Chondrocyte (in vitro differentiated cells): Measurements from ENCODE around the gene PTPRN2. TPM values are rescaled to one million over a fixed set of nuclear protein-coding genes. Genes with fewer than 3 reads are reported as not detected.

Experiments
- DNase-seq: peaks from one replicate; pipeline ENCODE4 v3.0.0; 2021; ENCODE audit warnings: mixed read lengths, low spot score
- H3K27ac Mint-ChIP-seq: one replicate; pipeline ENCODE4 v1.8.0; 2021; ENCODE audit warnings: mild to moderate bottlenecking, moderate library complexity, mixed read lengths; ENCODE audit not compliant: unreplicated experiment
- H3K27me3 Mint-ChIP-seq: 2 replicates; pipeline ENCODE4 v1.8.0; 2021; ENCODE audit warnings: low read depth, mixed read lengths
- H3K36me3 Mint-ChIP-seq: 2 replicates; pipeline ENCODE4 v1.8.0; 2021; ENCODE audit warnings: low read depth, mixed read lengths
- H3K4me1 Mint-ChIP-seq: 2 replicates; pipeline ENCODE4 v1.8.0; 2021; ENCODE audit warnings: low read depth, mild to moderate bottlenecking, mixed read lengths
- H3K4me3 Mint-ChIP-seq: one replicate; pipeline ENCODE4 v1.8.0; 2021; ENCODE audit warnings: mild to moderate bottlenecking, moderate library complexity, mixed read lengths; ENCODE audit not compliant: unreplicated experiment
- H3K9me3 Mint-ChIP-seq: 2 replicates; pipeline ENCODE4 v1.8.0; 2021; ENCODE audit warnings: low read depth, mixed read lengths
- CTCF ChIP-seq: fragments of 200-600 bp; sonication (generic); IDR thresholded peaks from 2 replicates; pipeline ENCODE4 v1.5.0; 2021; ENCODE audit warnings: antibody characterized with exemption, mild to moderate bottlenecking, moderate library complexity
- total RNA-seq: library from RNA; stranded (reverse); gene quantifications from 3 replicates; pipeline ENCODE4 v1.2.1, GENCODE V29; 2021

The PTPRN2 gene
- total RNA-seq, 1 donor from 2014 or later: 0.30 TPM

- H3K27me3 Mint-ChIP-seq: peaks cover 4% of the 10 kb centered on the region
- no peaks in the 10 kb centered on the region for H3K36me3 Mint-ChIP-seq
- H3K9me3 Mint-ChIP-seq: peaks cover 6% of the 10 kb centered on the region
- peak; percentile 66 for DNase-seq
- no peak for TF ChIP-seq CTCF
- H3K27ac Mint-ChIP-seq: no peak overlapping the region
- no peak overlapping the region for H3K4me3 Mint-ChIP-seq
- peaks cover 2% of the 10 kb centered on the region for H3K4me1 Mint-ChIP-seq
These were observed 716.9 kb downstream of the PTPRN2 start for GRCh38 chr7:157870644-157871290.

- Mint-ChIP-seq H3K9me3 (peaks cover 6% of the 10 kb centered on the region), H3K27me3 (peaks cover 4% of the 10 kb centered on the region), H3K4me3 (no peak overlapping the region), H3K36me3 (no peaks in the 10 kb centered on the region), H3K27ac (no peak overlapping the region), H3K4me1 (peaks cover 2% of the 10 kb centered on the region)
- no peak for TF ChIP-seq CTCF
- DNase-seq: no peak
These were observed 717.8 kb downstream of the PTPRN2 start for GRCh38 chr7:157869793-157870192.

- H3K27me3 Mint-ChIP-seq: no peaks in the 10 kb centered on the region
- no peak for TF ChIP-seq CTCF
- peaks cover 6% of the 10 kb centered on the region for H3K9me3 Mint-ChIP-seq
- no peaks in the 10 kb centered on the region for H3K36me3 Mint-ChIP-seq
- H3K4me1 Mint-ChIP-seq: peaks cover 2% of the 10 kb centered on the region
- no peak overlapping the region for H3K4me3 Mint-ChIP-seq
- no peak overlapping the region for H3K27ac Mint-ChIP-seq
- DNase-seq: peak; percentile 55
These were observed 719.8 kb downstream of the PTPRN2 start for GRCh38 chr7:157867685-157868305.

- Mint-ChIP-seq H3K4me3 (no peak overlapping the region), H3K36me3 (no peaks in the 10 kb centered on the region), H3K27ac (no peak overlapping the region), H3K27me3 (no peaks in the 10 kb centered on the region), H3K9me3 (peaks cover 6% of the 10 kb centered on the region), H3K4me1 (peaks cover 2% of the 10 kb centered on the region)
- TF ChIP-seq CTCF: no peak
- DNase-seq: no peak
These were observed 721.2 kb downstream of the PTPRN2 start for GRCh38 chr7:157866336-157866924.

GRCh38 chr7:157865351-157866165, 722.1 kb downstream of the PTPRN2 start:
- Mint-ChIP-seq H3K27me3 (no peaks in the 10 kb centered on the region), H3K27ac (no peak overlapping the region), H3K4me1 (peaks cover 2% of the 10 kb centered on the region), H3K4me3 (no peak overlapping the region), H3K36me3 (no peaks in the 10 kb centered on the region), H3K9me3 (peaks cover 6% of the 10 kb centered on the region)
- no peak for TF ChIP-seq CTCF
- peak; percentile 72 for DNase-seq
